ENCODE data around the gene FARP1.

The FARP1 gene

GRCh38 chr13:98446234-98446621, 303.3 kb downstream of the FARP1 start:
- TF ChIP-seq TAF1 (IDR thresholded peaks at IDR 0.05; ENCODE audit: borderline replicate concordance, insufficient read depth, low read length): no peak
- TF ChIP-seq SIN3A (IDR thresholded peaks at IDR 0.05; ENCODE audit: borderline replicate concordance, insufficient read depth, low read length): no peak
- TF ChIP-seq REST (IDR thresholded peaks at IDR 0.05; ENCODE audit: insufficient read depth in 1 of 2, low read depth in 2 of 2, low read length in 2 of 2): no peak
- no peak for TF ChIP-seq POLR2AphosphoS5 (IDR thresholded peaks at IDR 0.05; ENCODE audit: low read depth, low read length)
- no peak for TF ChIP-seq FOXP2 (optimal IDR thresholded peaks at IDR 0.05; ENCODE audit: borderline replicate concordance, extremely low read depth, extremely low read length, insufficient read depth)

GRCh38 chr13:98447130-98447529, 304.2 kb downstream of the FARP1 start:
- TF ChIP-seq TAF1 (IDR thresholded peaks at IDR 0.05; ENCODE audit: borderline replicate concordance, insufficient read depth, low read length) (no peak), POLR2AphosphoS5 (IDR thresholded peaks at IDR 0.05; ENCODE audit: low read depth, low read length) (no peak), FOXP2 (optimal IDR thresholded peaks at IDR 0.05; ENCODE audit: borderline replicate concordance, extremely low read depth, extremely low read length, insufficient read depth) (no peak), SIN3A (IDR thresholded peaks at IDR 0.05; ENCODE audit: borderline replicate concordance, insufficient read depth, low read length) (no peak), REST (IDR thresholded peaks at IDR 0.05; ENCODE audit: insufficient read depth in 1 of 2, low read depth in 2 of 2, low read length in 2 of 2) (no peak)

- no peak for TF ChIP-seq REST (IDR thresholded peaks at IDR 0.05; ENCODE audit: insufficient read depth in 1 of 2, low read depth in 2 of 2, low read length in 2 of 2)
- no peak for TF ChIP-seq TAF1 (IDR thresholded peaks at IDR 0.05; ENCODE audit: borderline replicate concordance, insufficient read depth, low read length)
- no peak for TF ChIP-seq FOXP2 (optimal IDR thresholded peaks at IDR 0.05; ENCODE audit: borderline replicate concordance, extremely low read depth, extremely low read length, insufficient read depth)
- no peak for TF ChIP-seq SIN3A (IDR thresholded peaks at IDR 0.05; ENCODE audit: borderline replicate concordance, insufficient read depth, low read length)
- no peak for TF ChIP-seq POLR2AphosphoS5 (IDR thresholded peaks at IDR 0.05; ENCODE audit: low read depth, low read length)
Measured at GRCh38 chr13:98447881-98448641, 305.2 kb downstream of the FARP1 start.

- TF ChIP-seq REST (IDR thresholded peaks at IDR 0.05; ENCODE audit: insufficient read depth in 1 of 2, low read depth in 2 of 2, low read length in 2 of 2): no peak
- TF ChIP-seq TAF1 (IDR thresholded peaks at IDR 0.05; ENCODE audit: borderline replicate concordance, insufficient read depth, low read length): no peak
- no peak for TF ChIP-seq FOXP2 (optimal IDR thresholded peaks at IDR 0.05; ENCODE audit: borderline replicate concordance, extremely low read depth, extremely low read length, insufficient read depth)
- no peak for TF ChIP-seq SIN3A (IDR thresholded peaks at IDR 0.05; ENCODE audit: borderline replicate concordance, insufficient read depth, low read length)
- TF ChIP-seq POLR2AphosphoS5 (IDR thresholded peaks at IDR 0.05; ENCODE audit: low read depth, low read length): no peak
Measured at GRCh38 chr13:98448642-98448928, 305.7 kb downstream of the FARP1 start.

Measured in PFSK-1 (cell line).